C4-2B (cell line): ENCODE results near the gene NOTCH3.

Source experiments
- CTCF ChIP-seq: fragments of 450-650 bp; conservative IDR thresholded peaks from 2 replicates; pipeline ENCODE4 v1.5.1; 2017; ENCODE audit warnings: mild to moderate bottlenecking
- ZFX ChIP-seq: fragments of 450-650 bp; IDR thresholded peaks from 2 replicates; pipeline ENCODE4 v1.6.1; 2017

GRCh38 chr19:15216363-15216762 is 15.6 kb upstream of the NOTCH3 start:
- TF ChIP-seq CTCF: no peak
- TF ChIP-seq ZFX: no peak
